H1 (cell line): ENCODE measurements around the gene NCOA6. TPM values are rescaled to one million over a fixed set of nuclear protein-coding genes. Genes with fewer than 3 reads are reported as not detected.

ENCODE experiments used
- CTCF ChIA-PET: fragments of 300-600 bp; sonication (Branson Sonifier 250); formaldehyde crosslinking; loops from one replicate; lab custom pipeline; 2021; ENCODE audit not compliant: partially characterized antibody; lab: Charles Lee
- POLR2A ChIA-PET: fragments of 300-600 bp; sonication (Branson Sonifier 250); formaldehyde crosslinking; loops from one replicate; lab custom pipeline; 2021; ENCODE audit warnings: inconsistent platforms; ENCODE audit not compliant: partially characterized antibody; lab: Charles Lee
- DNase-seq, 2 experiments: peaks; one replicate each; pipeline versions ENCODE4 v3.0.0 to v3.0.0-alpha.2; 2010 to 2022; ENCODE audit warnings: low spot score in 2 of 2, low read depth in 1 of 2, mixed read lengths in 1 of 2
- FAIRE-seq: peaks from 2 replicates; lab custom pipeline; 2011; peaks lifted over from hg19 to GRCh38; lab: Jason Lieb, UNC
- H2AFZ ChIP-seq: 2 replicates; pipeline ENCODE4 v1.8.1; 2012; ENCODE audit warnings: low read length, inconsistent platforms
- H2AK5ac ChIP-seq: 2 replicates; pipeline ENCODE4 v1.6.1; 2013; ENCODE audit warnings: low read depth, low read length
- H2BK120ac ChIP-seq: replicated peaks from 2 replicates; pipeline ENCODE3; 2013; ENCODE audit warnings: low read depth, low read length, inconsistent platforms
- H2BK12ac ChIP-seq: 2 replicates; pipeline ENCODE4 v1.6.1; 2013; ENCODE audit warnings: low read depth, low read length
- H2BK15ac ChIP-seq: 2 replicates; pipeline ENCODE4 v1.6.1; 2013; ENCODE audit warnings: low read length
- H2BK20ac ChIP-seq: 2 replicates; pipeline ENCODE4 v1.6.1; 2013; ENCODE audit warnings: low read length
- H2BK5ac ChIP-seq: 2 replicates; pipeline ENCODE4 v1.6.1; 2013; ENCODE audit warnings: low read depth, low read length
- H3K14ac ChIP-seq: 2 replicates; pipeline ENCODE4 v1.6.1; 2013; ENCODE audit warnings: inconsistent platforms; ENCODE audit not compliant: insufficient read length
- H3K18ac ChIP-seq: 2 replicates; pipeline ENCODE4 v1.6.1; 2013; ENCODE audit warnings: low read length; ENCODE audit errors: extremely low read depth
- H3K23ac ChIP-seq: 2 replicates; pipeline ENCODE4 v1.6.1; 2013; ENCODE audit warnings: inconsistent platforms; ENCODE audit not compliant: insufficient read length
- H3K23me2 ChIP-seq: 2 replicates; pipeline ENCODE4 v1.6.1; 2013; ENCODE audit warnings: low read depth, low read length
- H3K27ac ChIP-seq: 2 replicates; pipeline ENCODE4 v1.6.1; 2011; ENCODE audit warnings: low read depth, low read length, inconsistent platforms
- H3K27me3 ChIP-seq, 4 experiments: replicated peaks in 1 of 4; 1 replicate in 1 of 4; 2 replicates in 3 of 4; pipeline versions ENCODE4 v1.6.1 to v1.8.1; 2011 to 2013; ENCODE audit warnings: low read length in 3 of 4, mild to moderate bottlenecking in 3 of 4, inconsistent platforms in 2 of 4, mixed read lengths in 2 of 4, moderate library complexity in 1 of 4; ENCODE audit not compliant: control insufficient read depth in 3 of 4, insufficient read depth in 3 of 4; ENCODE audit errors: extremely low read depth in 1 of 4
- H3K36me3 ChIP-seq, 4 experiments: 2 replicates each; pipeline versions ENCODE4 v1.6.1 to v1.8.1; 2011 to 2013; ENCODE audit warnings: mild to moderate bottlenecking in 4 of 4, low read length in 3 of 4, moderate library complexity in 2 of 4, control low read depth in 1 of 4, inconsistent platforms in 1 of 4; ENCODE audit not compliant: insufficient read depth in 4 of 4, control insufficient read depth in 2 of 4
- H3K4ac ChIP-seq: replicated peaks from 2 replicates; pipeline ENCODE3; 2013; ENCODE audit warnings: low read length, low read depth, mixed read lengths, inconsistent platforms; ENCODE audit not compliant: insufficient read length
- H3K4me1 ChIP-seq, 4 experiments: replicated peaks in 1 of 4; 1 replicate in 1 of 4; 2 replicates in 3 of 4; pipeline versions ENCODE4 v1.6.1 to v1.8.1; 2011 to 2013; ENCODE audit warnings: low read length in 3 of 4, inconsistent platforms in 2 of 4, mixed read lengths in 1 of 4; ENCODE audit not compliant: insufficient read depth in 4 of 4, control insufficient read depth in 3 of 4
- H3K4me2 ChIP-seq, 2 experiments: 2 replicates each; pipeline versions ENCODE4 v1.6.1 to v1.8.1; 2011 to 2013; ENCODE audit warnings: low read depth in 2 of 2, low read length in 2 of 2, control low read depth in 1 of 2, inconsistent platforms in 1 of 2, mild to moderate bottlenecking in 1 of 2; ENCODE audit not compliant: insufficient read depth in 1 of 2
- H3K4me3 ChIP-seq, 4 experiments: fragments of 200-600, 300-600 bp in 1 of 4; sonication (generic), shearing (Covaris generic), sonication (Bioruptor Twin) in 1 of 4; 2 replicates each; pipeline versions ENCODE4 v1.5.1 to v1.8.1; 2011 to 2016; ENCODE audit warnings: low read length in 4 of 4, low read depth in 3 of 4, control low read depth in 2 of 4, inconsistent platforms in 2 of 4, mild to moderate bottlenecking in 2 of 4, mixed read lengths in 1 of 4, moderate library complexity in 1 of 4; ENCODE audit not compliant: insufficient read depth in 2 of 4; ENCODE audit errors: extremely low read depth in 1 of 4
- H3K56ac ChIP-seq: replicated peaks from 2 replicates; pipeline ENCODE3; 2013; ENCODE audit warnings: low read depth, mild to moderate bottlenecking, mixed read lengths, low read length, inconsistent platforms; ENCODE audit not compliant: insufficient read length
- H3K79me1 ChIP-seq: 2 replicates; pipeline ENCODE4 v1.6.1; 2013; ENCODE audit warnings: low read depth, low read length, control low read depth
- H3K79me2 ChIP-seq, 2 experiments: 2 replicates each; pipeline versions ENCODE4 v1.6.1 to v1.8.1; 2012 to 2013; ENCODE audit warnings: low read length in 2 of 2, mild to moderate bottlenecking in 2 of 2, inconsistent platforms in 1 of 2; ENCODE audit not compliant: insufficient read depth in 2 of 2, control insufficient read depth in 1 of 2
- H3K9ac ChIP-seq, 4 experiments: replicated peaks in 1 of 4; 1 replicate in 1 of 4; 2 replicates in 3 of 4; pipeline versions ENCODE4 v1.6.1 to v1.8.1; 2011 to 2013; ENCODE audit warnings: low read depth in 3 of 4, low read length in 3 of 4, control low read depth in 2 of 4, mild to moderate bottlenecking in 2 of 4, moderate library complexity in 2 of 4, inconsistent platforms in 1 of 4; ENCODE audit errors: extremely low read depth in 1 of 4
- H3K9me3 ChIP-seq, 2 experiments: 2 replicates each; pipeline versions ENCODE4 v1.6.1 to v1.8.1; 2012 to 2013; ENCODE audit warnings: mild to moderate bottlenecking in 2 of 2, moderate library complexity in 2 of 2, control low read depth in 1 of 2, inconsistent platforms in 1 of 2, low read depth in 1 of 2, low read length in 1 of 2, mixed read lengths in 1 of 2; ENCODE audit not compliant: insufficient read depth in 2 of 2
- H4K20me1 ChIP-seq, 2 experiments: replicated peaks in 1 of 2; 2 replicates each; pipeline versions ENCODE3 to v1.8.1; 2011 to 2013; ENCODE audit warnings: inconsistent platforms in 2 of 2, low read length in 2 of 2, mild to moderate bottlenecking in 1 of 2; ENCODE audit not compliant: insufficient read depth in 2 of 2, control insufficient read depth in 1 of 2
- H4K5ac ChIP-seq: 2 replicates; pipeline ENCODE4 v1.6.1; 2013; ENCODE audit warnings: low read length, low read depth, mixed read lengths, inconsistent platforms; ENCODE audit not compliant: insufficient read length
- H4K8ac ChIP-seq: 2 replicates; pipeline ENCODE4 v1.8.0; 2013; ENCODE audit warnings: mild to moderate bottlenecking, moderate library complexity, low read length, inconsistent platforms; ENCODE audit not compliant: insufficient read depth; ENCODE audit errors: extremely low read depth
- H4K91ac ChIP-seq: replicated peaks from 2 replicates; pipeline ENCODE3; 2013; ENCODE audit warnings: low read length, mixed read lengths, inconsistent platforms; ENCODE audit not compliant: insufficient read length
- BCL11A ChIP-seq, 2 experiments: IDR thresholded peaks; one replicate each; pipeline ENCODE4 v1.6.1; 2011; ENCODE audit warnings: low read depth in 2 of 2, low read length in 2 of 2, mild to moderate bottlenecking in 2 of 2
- CBX8 ChIP-seq: fragments of 300-800, 300-1000 bp; sonication (generic); IDR thresholded peaks from 2 replicates; pipeline ENCODE4 v1.7.1; 2016; ENCODE audit warnings: low read depth, low read length, borderline replicate concordance
- CEBPB ChIP-seq: IDR thresholded peaks from 2 replicates; pipeline ENCODE4 v1.6.1; 2012; ENCODE audit warnings: low read depth, low read length
- CTBP2 ChIP-seq: IDR thresholded peaks from 2 replicates; pipeline ENCODE4 v1.7.0; 2011; ENCODE audit warnings: borderline replicate concordance, mild to moderate bottlenecking, moderate library complexity, mixed read lengths, low read length; ENCODE audit not compliant: insufficient read depth, insufficient read length
- KDM1A ChIP-seq: fragments of 200-600, 300-600 bp; sonication (generic); IDR thresholded peaks from 2 replicates; pipeline ENCODE4 v1.7.1; 2016; ENCODE audit warnings: mild to moderate bottlenecking, low read length, borderline replicate concordance
- KDM4A ChIP-seq: IDR thresholded peaks from one replicate; pipeline ENCODE4 v1.7.1; 2012; ENCODE audit warnings: low read depth, mild to moderate bottlenecking, moderate library complexity, low read length, inconsistent platforms; ENCODE audit not compliant: severe bottlenecking
- NANOG ChIP-seq: IDR thresholded peaks from 2 replicates; pipeline ENCODE4 v1.6.1; 2011; ENCODE audit warnings: low read length, low read depth, mild to moderate bottlenecking, inconsistent platforms; ENCODE audit not compliant: insufficient read depth, poor library complexity, severe bottlenecking
- POLR2AphosphoS5 ChIP-seq: IDR thresholded peaks from 2 replicates; pipeline ENCODE4 v1.6.1; 2011; ENCODE audit warnings: low read depth, low read length
- RAD21 ChIP-seq, 2 experiments: IDR thresholded peaks in 1 of 2; conservative IDR thresholded peaks in 1 of 2; 2 replicates each; pipeline ENCODE4 v1.6.1; 2011; ENCODE audit warnings: low read depth in 2 of 2, low read length in 2 of 2, improper control_type of control experiment in 1 of 2, inconsistent platforms in 1 of 2, mild to moderate bottlenecking in 1 of 2, moderate library complexity in 1 of 2
- RNF2 ChIP-seq: fragments of 200-900, 300-1000 bp; sonication (generic); IDR thresholded peaks from 2 replicates; pipeline ENCODE4 v1.7.1; 2016; ENCODE audit warnings: borderline replicate concordance, low read depth, mild to moderate bottlenecking, antibody characterized with exemption, low read length; ENCODE audit not compliant: poor library complexity, severe bottlenecking; ENCODE audit errors: missing control alignments
- SP2 ChIP-seq: IDR thresholded peaks from 2 replicates; pipeline ENCODE4 v1.6.1; 2012; ENCODE audit warnings: mild to moderate bottlenecking, low read length, inconsistent platforms
- TCF12 ChIP-seq: IDR thresholded peaks from 2 replicates; pipeline ENCODE4 v1.6.1; 2011; ENCODE audit warnings: low read depth, mild to moderate bottlenecking, low read length
- WGBS, 2 experiments: shearing (Covaris generic) in 1 of 2; methylation state at CpG; one replicate each; pipeline versions ENCODE4 v1.1.6 to v1.1.7; 2013 to 2015; ENCODE audit warnings: low lambda C conversion rate in 2 of 2, mixed read lengths in 2 of 2, inconsistent platforms in 1 of 2, low coverage in 1 of 2, missing lambda C conversion rate in 1 of 2; ENCODE audit not compliant: insufficient replicate concordance in 2 of 2, insufficient coverage in 1 of 2, insufficient read length in 1 of 2; ENCODE audit errors: extremely low coverage in 1 of 2, missing lambda C conversion rate in 1 of 2; 5-methylcytosine and 5-hydroxymethylcytosine counted together
- polyA plus RNA-seq, 7 experiments: library from polyadenylated mRNA; depleted of rRNA in 3 of 7; stranded (reverse) in 5 of 7; unstranded in 2 of 7; fragments of >200 nt in 5 of 7; fragments of 200-250 nt in 2 of 7; gene quantifications; 1 replicate in 5 of 7; 2 replicates in 1 of 7; 4 replicates in 1 of 7; pipeline versions ENCODE4 v1.2.1 to v1.2.3, GENCODE V29; 2011 to 2013; ENCODE audit warnings: missing spikeins in 2 of 7, mixed read lengths in 2 of 7
- total RNA-seq: library from RNA; stranded (reverse); fragmentation: NEBNext Ultra II Directional; extraction: Animal tissue kit (Norgen Biotek cat#: 25700); gene quantifications from 2 replicates; pipeline ENCODE4 v1.2.1, GENCODE V29; 2021

Gene NCOA6
- total and polyA plus RNA-seq, 2 of the 8 experiments (the other 6 are each of a cell fraction or from before 2014, with no cell fraction given) = 9.0 to 9.5 TPM

GRCh38 chr20:34669094-34669493, 156.4 kb downstream of the NCOA6 start:
- Histone ChIP-seq H4K5ac (no peak overlapping the region), H2BK20ac (no peak overlapping the region), H3K4me1 (no peaks in the 10 kb centered on the region), H3K36me3 (no peaks in the 10 kb centered on the region), H2BK5ac (no peak overlapping the region), H3K14ac (no peak overlapping the region), H3K23ac (no peak overlapping the region), H4K91ac (no peak overlapping the region), H2BK120ac (no peak overlapping the region), H4K20me1 (no peaks in the 10 kb centered on the region), H2AK5ac (no peak overlapping the region), H3K9me3 (no peaks in the 10 kb centered on the region), H2BK15ac (no peak overlapping the region), H3K27ac (no peak overlapping the region), H3K4me2 (no peak overlapping the region), H4K8ac (no peak overlapping the region), H2BK12ac (no peak overlapping the region), H3K9ac (no peak overlapping the region), H3K23me2 (no peaks in the 10 kb centered on the region), H3K79me2 (peaks cover 0 to 4% of the 10 kb centered on the region in 2 experiments; a peak in 2 of 4 replicates), H3K18ac (no peak overlapping the region), H2AFZ (no peak overlapping the region), H3K79me1 (no peaks in the 10 kb centered on the region; the same call in 1 of the 2 replicates), H3K27me3 (no peaks in the 10 kb centered on the region), H3K4me3 (no peak overlapping the region), H3K4ac (no peak overlapping the region), H3K56ac (no peak overlapping the region)
- no peak for FAIRE-seq
- 95% methylated on average over 1 of the region's 1 CpG; no CpG with 5 or more reads in 1 of the 2 experiments for WGBS, 2 experiments
- DNase-seq = no peak
- no peak for TF ChIP-seq CEBPB
- TF ChIP-seq RAD21 (IDR thresholded peaks at IDR 0.05 in 1 of 2, conservative IDR thresholded peaks at IDR 0.05 in 1 of 2; ENCODE audit: low read depth in 2 of 2, low read length in 2 of 2) = no peak
- TF ChIP-seq CBX8 = no peak
- TF ChIP-seq SP2 = no peak
- no peak for TF ChIP-seq NANOG
- no peak for TF ChIP-seq CTBP2
- no peak for TF ChIP-seq TCF12
- no peak for TF ChIP-seq BCL11A (IDR thresholded peaks at IDR 0.05; ENCODE audit: low read depth in 2 of 2, low read length in 2 of 2)
- no peak for TF ChIP-seq KDM1A
- TF ChIP-seq POLR2AphosphoS5 = no peak
- no peak for TF ChIP-seq RNF2
- TF ChIP-seq KDM4A = no peak
- ChIA-PET CTCF (no interaction called here), POLR2A (no interaction called here)
